ENCODE data around the gene MAML2. TPM values are rescaled to one million over a fixed set of nuclear protein-coding genes. Genes with fewer than 3 reads are reported as not detected.

Gene MAML2
- polyA plus RNA-seq, 3 donors, result 0.57 to 7.6 (median 1.2) TPM

DNA sequence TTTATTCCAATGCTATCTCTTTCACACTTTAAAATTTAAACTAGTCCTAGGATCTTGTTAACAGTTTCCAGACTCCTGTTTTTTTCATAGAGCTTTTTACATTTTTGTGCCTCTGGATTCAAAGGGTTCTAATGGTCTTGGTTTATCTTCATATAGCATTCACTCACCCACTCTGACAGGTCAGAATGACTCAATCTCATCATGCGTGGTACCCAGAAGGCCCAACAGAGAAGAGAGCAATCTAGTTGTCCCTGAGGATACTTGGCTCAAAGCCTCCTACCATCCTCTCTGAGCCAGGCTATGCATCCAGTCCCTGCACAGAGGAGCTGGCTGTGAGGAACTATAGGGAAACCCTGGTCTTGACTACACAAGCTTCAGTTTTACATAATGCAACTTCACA is 27.5 kb downstream of the MAML2 start:
- no peak overlapping the region for H3K27ac ChIP-seq (ENCODE audit: low read depth in 1 of 2, low read length in 2 of 2)
- H3K9me3 ChIP-seq (replicated peaks in 1 of 2; ENCODE audit: control insufficient read depth in 1 of 2, insufficient read depth in 1 of 2, low read length in 2 of 2), result no peaks in the 10 kb centered on the region
- Mint-ChIP-seq H3K4me3 (no peak overlapping the region), H3K36me3 (peaks cover 16 to 19% of the 10 kb centered on the region in 2 donors), H3K27me3 (ENCODE audit: low read depth in 3 of 3) (peaks cover 0 to 1% (median 0%) of the 10 kb centered on the region in 3 donors), H3K4me1 (peaks cover 38% of the 10 kb centered on the region), H3K27ac (peak overlapping the region in 1 of 7 donors; percentile 26), H3K9me3 (no peaks in the 10 kb centered on the region)
- no peak overlapping the region for H3K4me3 ChIP-seq (replicated peaks in 1 of 3; ENCODE audit: low read depth in 2 of 3, low read length in 3 of 3)
- H3K4me2 ChIP-seq (replicated peaks; ENCODE audit: extremely low read depth, low read length, poor library complexity, severe bottlenecking), result no peak overlapping the region
- no peak overlapping the region for H2AFZ ChIP-seq (ENCODE audit: insufficient read depth, low read depth, low read length, poor library complexity, severe bottlenecking)
- peaks cover 23% of the 10 kb centered on the region for H4K20me1 ChIP-seq (ENCODE audit: insufficient read depth, low read length)
- no peak for TF ChIP-seq CTCF (IDR thresholded peaks at IDR 0.05)
- WGBS (ENCODE audit: insufficient coverage), result 29% methylated on average over 1 of the region's 1 CpG
- intact Hi-C loops (cut with micrococcal nuclease), result no loop called here
- no peaks in the 10 kb centered on the region for H3K36me3 ChIP-seq (replicated peaks in 1 of 2; ENCODE audit: control insufficient read depth in 1 of 2, insufficient read depth in 2 of 2, low read length in 2 of 2)
- no peak for DNase-seq
- H3K9ac ChIP-seq (ENCODE audit: insufficient read depth, low read length, poor library complexity, severe bottlenecking), result no peak overlapping the region
- H3K4me1 ChIP-seq (ENCODE audit: control insufficient read depth in 1 of 2, insufficient read depth in 2 of 2, low read length in 2 of 2), result peaks cover 31 to 36% of the 10 kb centered on the region in 2 donors
- no peaks in the 10 kb centered on the region for H3K27me3 ChIP-seq (ENCODE audit: control insufficient read depth in 2 of 2, insufficient read depth in 2 of 2, low read length in 2 of 2)
- H3K79me2 ChIP-seq (ENCODE audit: insufficient read depth, low read length), result no peaks in the 10 kb centered on the region

- Histone ChIP-seq H3K4me2 (replicated peaks; ENCODE audit: extremely low read depth, low read length, poor library complexity, severe bottlenecking) (no peak overlapping the region), H3K27me3 (ENCODE audit: control insufficient read depth in 2 of 2, insufficient read depth in 2 of 2, low read length in 2 of 2) (no peaks in the 10 kb centered on the region), H3K79me2 (ENCODE audit: insufficient read depth, low read length) (no peaks in the 10 kb centered on the region), H3K27ac (ENCODE audit: low read depth in 1 of 2, low read length in 2 of 2) (peak overlapping the region in 1 of 2 donors; percentile 21), H3K4me1 (ENCODE audit: control insufficient read depth in 1 of 2, insufficient read depth in 2 of 2, low read length in 2 of 2) (peaks cover 31 to 36% of the 10 kb centered on the region in 2 donors), H3K36me3 (replicated peaks in 1 of 2; ENCODE audit: control insufficient read depth in 1 of 2, insufficient read depth in 2 of 2, low read length in 2 of 2) (no peaks in the 10 kb centered on the region), H4K20me1 (ENCODE audit: insufficient read depth, low read length) (peaks cover 16% of the 10 kb centered on the region), H3K9me3 (replicated peaks in 1 of 2; ENCODE audit: control insufficient read depth in 1 of 2, insufficient read depth in 1 of 2, low read length in 2 of 2) (no peaks in the 10 kb centered on the region), H2AFZ (ENCODE audit: insufficient read depth, low read depth, low read length, poor library complexity, severe bottlenecking) (no peak overlapping the region), H3K9ac (ENCODE audit: insufficient read depth, low read length, poor library complexity, severe bottlenecking) (no peak overlapping the region), H3K4me3 (replicated peaks in 1 of 3; ENCODE audit: low read depth in 2 of 3, low read length in 3 of 3) (no peak overlapping the region)
- H3K4me1 Mint-ChIP-seq, result peaks cover 38% of the 10 kb centered on the region
- no peak for TF ChIP-seq CTCF (IDR thresholded peaks at IDR 0.05)
- peak overlapping the region in 1 of 2 donors; percentile 32 for H3K4me3 Mint-ChIP-seq
- intact Hi-C loops (cut with micrococcal nuclease), result no loop called here
- DNase-seq, result no peak
- peak overlapping the region in 4 of 7 donors; percentile 24 to 82 (median 60) for H3K27ac Mint-ChIP-seq
- peaks cover 0 to 1% (median 0%) of the 10 kb centered on the region in 3 donors for H3K27me3 Mint-ChIP-seq (ENCODE audit: low read depth in 3 of 3)
- no peaks in the 10 kb centered on the region for H3K9me3 Mint-ChIP-seq
- WGBS (ENCODE audit: insufficient coverage), result no CpG with 5 or more reads among the region's 4 CpGs
- peaks cover 15 to 19% of the 10 kb centered on the region in 2 donors for H3K36me3 Mint-ChIP-seq
These were observed 28.5 kb downstream of the MAML2 start for GRCh38 chr11:96314326-96315020.
